K562 (cell line): ENCODE data around the gene RTL10. TPM values are rescaled to one million over a fixed set of nuclear protein-coding genes. Genes with fewer than 3 reads are reported as not detected.

Source experiments
- ARID1B ChIP-seq: fragments of 450-650 bp; IDR thresholded peaks from 2 replicates; pipeline ENCODE4 v1.6.1; 2016; ENCODE audit warnings: antibody characterized with exemption, mild to moderate bottlenecking, inconsistent platforms
- ASH1L ChIP-seq: fragments of 450-650 bp; IDR thresholded peaks from 2 replicates; pipeline ENCODE4 v1.6.1; 2018; ENCODE audit warnings: borderline replicate concordance, mild to moderate bottlenecking, low read depth; ENCODE audit not compliant: partially characterized antibody
- ATF1 ChIP-seq, 2 experiments: fragments of 450-650 bp in 1 of 2; IDR thresholded peaks; 2 replicates each; pipeline ENCODE4 v1.6.1; 2016; ENCODE audit warnings: missing compliant biosample characterization in 1 of 2, missing genetic modification characterization in 1 of 2
- CBX8 ChIP-seq: fragments of 200-600 bp; sonication (generic); IDR thresholded peaks from 2 replicates; pipeline ENCODE4 v1.6.1; 2012; ENCODE audit warnings: borderline replicate concordance, mixed run types, low read depth, mild to moderate bottlenecking, moderate library complexity, mixed read lengths, low read length, control low read depth, inconsistent platforms; ENCODE audit not compliant: poor library complexity, severe bottlenecking; ENCODE audit errors: extremely low read depth
- CHAMP1 ChIP-seq: fragments of 450-650 bp; IDR thresholded peaks from 2 replicates; pipeline ENCODE4 v1.6.1; 2016; ENCODE audit warnings: mild to moderate bottlenecking
- MEF2D ChIP-seq: conservative IDR thresholded peaks from 2 replicates; pipeline ENCODE4 v1.6.1; 2016; ENCODE audit warnings: low read depth, missing genetic modification characterization, missing compliant biosample characterization
- MTA1 ChIP-seq: fragments of 450-650 bp; IDR thresholded peaks from 2 replicates; pipeline ENCODE4 v1.6.1; 2017; ENCODE audit warnings: borderline replicate concordance
- SMARCC2 ChIP-seq: fragments of 450-650 bp; IDR thresholded peaks from 2 replicates; pipeline ENCODE4 v1.6.1; 2017; ENCODE audit warnings: antibody characterized with exemption, moderate library complexity, mild to moderate bottlenecking, low read depth
- WHSC1 ChIP-seq: IDR thresholded peaks from one replicate; pipeline ENCODE4 v1.6.1; 2012; ENCODE audit warnings: low read length, control low read depth, inconsistent platforms
- ZNF407 ChIP-seq: fragments of 450-650 bp; IDR thresholded peaks from 2 replicates; pipeline ENCODE4 v1.6.1; 2016; ENCODE audit warnings: low read depth
- ZNF511 ChIP-seq: sonication (generic); formaldehyde crosslinking; IDR thresholded peaks from 2 replicates; pipeline ENCODE4 v1.8.0; 2022; ENCODE audit warnings: mild to moderate bottlenecking, missing genetic modification reagents
- ZSCAN29 ChIP-seq: fragments of 450-650 bp; IDR thresholded peaks from 2 replicates; pipeline ENCODE4 v1.6.1; 2017
- polyA plus RNA-seq, 8 experiments: library from polyadenylated mRNA; depleted of rRNA in 4 of 8; stranded (reverse) in 5 of 8; unstranded in 3 of 8; fragments of >200 nt; fragmentation: Nextera tagmentation in 2 of 8; fragmentation: Illumina TruSeq in 1 of 8; extraction: Ambion mirVana in 2 of 8; extraction: Trizol in 1 of 8; gene quantifications; 2 replicates each; pipeline versions ENCODE4 v1.2.1 to v1.2.3, GENCODE V29; 2011 to 2014; ENCODE audit warnings: inconsistent platforms in 1 of 8, missing spikeins in 1 of 8
- total RNA-seq, 7 experiments: library from RNA; depleted of rRNA in 6 of 7; stranded (reverse); fragments of >200 nt in 6 of 7; fragmentation: Illumina TruSeq in 2 of 7; extraction: Trizol in 2 of 7; gene quantifications; 2 replicates each; pipeline versions ENCODE4 v1.2.1 to v1.2.3, GENCODE V29; 2011 to 2021; ENCODE audit warnings: low replicate concordance in 1 of 7

The RTL10 gene
- total and polyA plus RNA-seq, 9 of the 15 experiments (the other 6 are each of a cell fraction or from before 2014, with no cell fraction given) = 19.8 to 75.5 (median 32.5) TPM

DNA sequence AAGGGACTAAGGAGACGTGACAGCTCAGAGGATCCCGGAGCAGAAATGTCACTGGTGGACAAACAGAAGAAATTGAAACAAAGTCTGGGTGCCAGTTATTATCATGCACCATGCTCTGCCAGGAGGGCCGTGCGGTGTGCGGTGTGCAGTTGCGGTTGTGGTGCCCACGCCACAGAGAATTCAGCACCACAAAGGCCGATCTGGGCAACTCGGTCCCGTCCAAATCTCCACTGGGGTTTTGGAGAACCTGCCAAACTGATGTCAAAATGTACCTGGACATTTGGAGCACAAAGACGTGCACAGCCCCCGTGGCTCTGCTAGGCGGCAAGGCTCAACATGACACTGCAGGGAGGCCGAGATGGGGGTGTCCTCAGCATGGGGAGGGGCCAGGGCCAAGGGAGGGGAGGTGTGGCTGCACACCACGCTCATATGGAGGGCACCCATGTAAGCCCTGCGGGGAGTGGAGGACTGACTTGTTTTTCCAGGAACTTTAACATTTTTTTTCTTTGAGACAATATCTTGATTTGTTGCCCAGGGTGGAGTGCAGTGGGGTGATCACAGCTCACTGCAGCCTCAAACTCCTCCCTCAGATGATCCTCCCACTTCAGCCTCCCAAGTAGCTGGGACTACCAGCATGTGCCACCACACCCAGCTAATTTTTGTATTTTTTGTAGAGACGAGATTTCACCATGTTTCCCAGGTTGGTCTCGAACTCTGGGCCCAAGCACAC lies 39.4 kb downstream of the RTL10 start (continued):
- TF ChIP-seq MEF2D (tag) = peak; percentile 33; the same call in 1 of the 2 replicates
- peak; percentile 35; the same call in 1 of the 2 replicates for TF ChIP-seq ZNF407
- peak; percentile 63 for TF ChIP-seq ASH1L
- TF ChIP-seq SMARCC2 = 0 out of 2 replicates have a peak, but pooled peaks have one; percentile 28
- peak; percentile 70 for TF ChIP-seq ZSCAN29
- TF ChIP-seq ZNF511 (CRISPR knock-in tag) = no peak
- no peak for TF ChIP-seq CHAMP1
- no peak for TF ChIP-seq ATF1 (CRISPR knock-in tag; IDR thresholded peaks at IDR 0.05)
- TF ChIP-seq ATF1 (tag; IDR thresholded peaks at IDR 0.05) = peak; percentile 85
- no peak for TF ChIP-seq CBX8
- peak; percentile 98 for TF ChIP-seq WHSC1
- TF ChIP-seq MTA1 = peak; percentile 67; the same call in 1 of the 2 replicates
- TF ChIP-seq ARID1B = peak; percentile 84
